ENCODE results near the gene TMEM272. TPM values are rescaled to one million over a fixed set of nuclear protein-coding genes. Genes with fewer than 3 reads are reported as not detected.

The TMEM272 gene
- total RNA-seq, 1 donor from 2014 or later, result not detected

GRCh38 chr13:51763486-51763885, 81.5 kb downstream of the TMEM272 start:
- no peak for DNase-seq (ENCODE audit: extremely low read depth, low read depth, low spot score)

Other genes with a start within 250 kb of the TMEM272 start
- gene DHRS12, start 41.0 kb downstream of the TMEM272 start, total RNA-seq, result 10.3 and 14.2 TPM in 2 replicates
- gene CCDC70, start 16.8 kb upstream of the TMEM272 start, total RNA-seq, result not detected in 2 replicates
- 9.9 and 16.5 TPM in 2 replicates for gene ATP7B, start 166.3 kb upstream of the TMEM272 start, total RNA-seq
- 19.8 and 28.3 TPM in 2 replicates for gene ALG11, start 167.2 kb upstream of the TMEM272 start, total RNA-seq
- gene UTP14C, start 179.5 kb upstream of the TMEM272 start, total RNA-seq, result 11.6 and 11.7 TPM in 2 replicates